H1 (cell line): Measurements from ENCODE around the gene KRT7. TPM values are rescaled to one million over a fixed set of nuclear protein-coding genes. Genes with fewer than 3 reads are reported as not detected.

Experiments
- CTCF ChIA-PET: fragments of 300-600 bp; sonication (Branson Sonifier 250); formaldehyde crosslinking; loops from one replicate; lab custom pipeline; 2021; ENCODE audit not compliant: partially characterized antibody; lab: Charles Lee
- POLR2A ChIA-PET: fragments of 300-600 bp; sonication (Branson Sonifier 250); formaldehyde crosslinking; loops from one replicate; lab custom pipeline; 2021; ENCODE audit warnings: inconsistent platforms; ENCODE audit not compliant: partially characterized antibody; lab: Charles Lee
- DNase-seq, 2 experiments: peaks; one replicate each; pipeline versions ENCODE4 v3.0.0 to v3.0.0-alpha.2; 2010 to 2022; ENCODE audit warnings: low spot score in 2 of 2, low read depth in 1 of 2, mixed read lengths in 1 of 2
- FAIRE-seq: peaks from 2 replicates; lab custom pipeline; 2011; peaks lifted over from hg19 to GRCh38; lab: Jason Lieb, UNC
- H2AFZ ChIP-seq: 2 replicates; pipeline ENCODE4 v1.8.1; 2012; ENCODE audit warnings: low read length, inconsistent platforms
- H2AK5ac ChIP-seq: 2 replicates; pipeline ENCODE4 v1.6.1; 2013; ENCODE audit warnings: low read depth, low read length
- H2BK120ac ChIP-seq: replicated peaks from 2 replicates; pipeline ENCODE3; 2013; ENCODE audit warnings: low read depth, low read length, inconsistent platforms
- H2BK12ac ChIP-seq: 2 replicates; pipeline ENCODE4 v1.6.1; 2013; ENCODE audit warnings: low read depth, low read length
- H2BK15ac ChIP-seq: 2 replicates; pipeline ENCODE4 v1.6.1; 2013; ENCODE audit warnings: low read length
- H2BK20ac ChIP-seq: 2 replicates; pipeline ENCODE4 v1.6.1; 2013; ENCODE audit warnings: low read length
- H2BK5ac ChIP-seq: 2 replicates; pipeline ENCODE4 v1.6.1; 2013; ENCODE audit warnings: low read depth, low read length
- H3K14ac ChIP-seq: 2 replicates; pipeline ENCODE4 v1.6.1; 2013; ENCODE audit warnings: inconsistent platforms; ENCODE audit not compliant: insufficient read length
- H3K18ac ChIP-seq: 2 replicates; pipeline ENCODE4 v1.6.1; 2013; ENCODE audit warnings: low read length; ENCODE audit errors: extremely low read depth
- H3K23ac ChIP-seq: 2 replicates; pipeline ENCODE4 v1.6.1; 2013; ENCODE audit warnings: inconsistent platforms; ENCODE audit not compliant: insufficient read length
- H3K23me2 ChIP-seq: 2 replicates; pipeline ENCODE4 v1.6.1; 2013; ENCODE audit warnings: low read depth, low read length
- H3K27ac ChIP-seq: 2 replicates; pipeline ENCODE4 v1.6.1; 2011; ENCODE audit warnings: low read depth, low read length, inconsistent platforms
- H3K27me3 ChIP-seq, 4 experiments: replicated peaks in 1 of 4; 1 replicate in 1 of 4; 2 replicates in 3 of 4; pipeline versions ENCODE4 v1.6.1 to v1.8.1; 2011 to 2013; ENCODE audit warnings: low read length in 3 of 4, mild to moderate bottlenecking in 3 of 4, inconsistent platforms in 2 of 4, mixed read lengths in 2 of 4, moderate library complexity in 1 of 4; ENCODE audit not compliant: control insufficient read depth in 3 of 4, insufficient read depth in 3 of 4; ENCODE audit errors: extremely low read depth in 1 of 4
- H3K36me3 ChIP-seq, 4 experiments: 2 replicates each; pipeline versions ENCODE4 v1.6.1 to v1.8.1; 2011 to 2013; ENCODE audit warnings: mild to moderate bottlenecking in 4 of 4, low read length in 3 of 4, moderate library complexity in 2 of 4, control low read depth in 1 of 4, inconsistent platforms in 1 of 4; ENCODE audit not compliant: insufficient read depth in 4 of 4, control insufficient read depth in 2 of 4
- H3K4ac ChIP-seq: replicated peaks from 2 replicates; pipeline ENCODE3; 2013; ENCODE audit warnings: low read length, low read depth, mixed read lengths, inconsistent platforms; ENCODE audit not compliant: insufficient read length
- H3K4me1 ChIP-seq, 4 experiments: replicated peaks in 1 of 4; 1 replicate in 1 of 4; 2 replicates in 3 of 4; pipeline versions ENCODE4 v1.6.1 to v1.8.1; 2011 to 2013; ENCODE audit warnings: low read length in 3 of 4, inconsistent platforms in 2 of 4, mixed read lengths in 1 of 4; ENCODE audit not compliant: insufficient read depth in 4 of 4, control insufficient read depth in 3 of 4
- H3K4me2 ChIP-seq, 2 experiments: 2 replicates each; pipeline versions ENCODE4 v1.6.1 to v1.8.1; 2011 to 2013; ENCODE audit warnings: low read depth in 2 of 2, low read length in 2 of 2, control low read depth in 1 of 2, inconsistent platforms in 1 of 2, mild to moderate bottlenecking in 1 of 2; ENCODE audit not compliant: insufficient read depth in 1 of 2
- H3K4me3 ChIP-seq, 4 experiments: fragments of 200-600, 300-600 bp in 1 of 4; sonication (generic), shearing (Covaris generic), sonication (Bioruptor Twin) in 1 of 4; 2 replicates each; pipeline versions ENCODE4 v1.5.1 to v1.8.1; 2011 to 2016; ENCODE audit warnings: low read length in 4 of 4, low read depth in 3 of 4, control low read depth in 2 of 4, inconsistent platforms in 2 of 4, mild to moderate bottlenecking in 2 of 4, mixed read lengths in 1 of 4, moderate library complexity in 1 of 4; ENCODE audit not compliant: insufficient read depth in 2 of 4; ENCODE audit errors: extremely low read depth in 1 of 4
- H3K56ac ChIP-seq: replicated peaks from 2 replicates; pipeline ENCODE3; 2013; ENCODE audit warnings: low read depth, mild to moderate bottlenecking, mixed read lengths, low read length, inconsistent platforms; ENCODE audit not compliant: insufficient read length
- H3K79me1 ChIP-seq: 2 replicates; pipeline ENCODE4 v1.6.1; 2013; ENCODE audit warnings: low read depth, low read length, control low read depth
- H3K79me2 ChIP-seq, 2 experiments: 2 replicates each; pipeline versions ENCODE4 v1.6.1 to v1.8.1; 2012 to 2013; ENCODE audit warnings: low read length in 2 of 2, mild to moderate bottlenecking in 2 of 2, inconsistent platforms in 1 of 2; ENCODE audit not compliant: insufficient read depth in 2 of 2, control insufficient read depth in 1 of 2
- H3K9ac ChIP-seq, 4 experiments: replicated peaks in 1 of 4; 1 replicate in 1 of 4; 2 replicates in 3 of 4; pipeline versions ENCODE4 v1.6.1 to v1.8.1; 2011 to 2013; ENCODE audit warnings: low read depth in 3 of 4, low read length in 3 of 4, control low read depth in 2 of 4, mild to moderate bottlenecking in 2 of 4, moderate library complexity in 2 of 4, inconsistent platforms in 1 of 4; ENCODE audit errors: extremely low read depth in 1 of 4
- H3K9me3 ChIP-seq, 2 experiments: 2 replicates each; pipeline versions ENCODE4 v1.6.1 to v1.8.1; 2012 to 2013; ENCODE audit warnings: mild to moderate bottlenecking in 2 of 2, moderate library complexity in 2 of 2, control low read depth in 1 of 2, inconsistent platforms in 1 of 2, low read depth in 1 of 2, low read length in 1 of 2, mixed read lengths in 1 of 2; ENCODE audit not compliant: insufficient read depth in 2 of 2
- H4K20me1 ChIP-seq, 2 experiments: replicated peaks in 1 of 2; 2 replicates each; pipeline versions ENCODE3 to v1.8.1; 2011 to 2013; ENCODE audit warnings: inconsistent platforms in 2 of 2, low read length in 2 of 2, mild to moderate bottlenecking in 1 of 2; ENCODE audit not compliant: insufficient read depth in 2 of 2, control insufficient read depth in 1 of 2
- H4K5ac ChIP-seq: 2 replicates; pipeline ENCODE4 v1.6.1; 2013; ENCODE audit warnings: low read length, low read depth, mixed read lengths, inconsistent platforms; ENCODE audit not compliant: insufficient read length
- H4K8ac ChIP-seq: 2 replicates; pipeline ENCODE4 v1.8.0; 2013; ENCODE audit warnings: mild to moderate bottlenecking, moderate library complexity, low read length, inconsistent platforms; ENCODE audit not compliant: insufficient read depth; ENCODE audit errors: extremely low read depth
- H4K91ac ChIP-seq: replicated peaks from 2 replicates; pipeline ENCODE3; 2013; ENCODE audit warnings: low read length, mixed read lengths, inconsistent platforms; ENCODE audit not compliant: insufficient read length
- NRF1 ChIP-seq: IDR thresholded peaks from 2 replicates; pipeline ENCODE4 v1.6.1; 2011; ENCODE audit warnings: mild to moderate bottlenecking, low read depth, low read length, improper control_type of control experiment
- WGBS, 2 experiments: shearing (Covaris generic) in 1 of 2; methylation state at CpG; one replicate each; pipeline versions ENCODE4 v1.1.6 to v1.1.7; 2013 to 2015; ENCODE audit warnings: low lambda C conversion rate in 2 of 2, mixed read lengths in 2 of 2, inconsistent platforms in 1 of 2, low coverage in 1 of 2, missing lambda C conversion rate in 1 of 2; ENCODE audit not compliant: insufficient replicate concordance in 2 of 2, insufficient coverage in 1 of 2, insufficient read length in 1 of 2; ENCODE audit errors: extremely low coverage in 1 of 2, missing lambda C conversion rate in 1 of 2; 5-methylcytosine and 5-hydroxymethylcytosine counted together
- polyA plus RNA-seq, 7 experiments: library from polyadenylated mRNA; depleted of rRNA in 3 of 7; stranded (reverse) in 5 of 7; unstranded in 2 of 7; fragments of >200 nt in 5 of 7; fragments of 200-250 nt in 2 of 7; gene quantifications; 1 replicate in 5 of 7; 2 replicates in 1 of 7; 4 replicates in 1 of 7; pipeline versions ENCODE4 v1.2.1 to v1.2.3, GENCODE V29; 2011 to 2013; ENCODE audit warnings: missing spikeins in 2 of 7, mixed read lengths in 2 of 7
- total RNA-seq: library from RNA; stranded (reverse); fragmentation: NEBNext Ultra II Directional; extraction: Animal tissue kit (Norgen Biotek cat#: 25700); gene quantifications from 2 replicates; pipeline ENCODE4 v1.2.1, GENCODE V29; 2021

Gene KRT7
- total and polyA plus RNA-seq, 2 of the 8 experiments (the other 6 are each of a cell fraction or from before 2014, with no cell fraction given), result 13.2 to 19.0 TPM

DNA sequence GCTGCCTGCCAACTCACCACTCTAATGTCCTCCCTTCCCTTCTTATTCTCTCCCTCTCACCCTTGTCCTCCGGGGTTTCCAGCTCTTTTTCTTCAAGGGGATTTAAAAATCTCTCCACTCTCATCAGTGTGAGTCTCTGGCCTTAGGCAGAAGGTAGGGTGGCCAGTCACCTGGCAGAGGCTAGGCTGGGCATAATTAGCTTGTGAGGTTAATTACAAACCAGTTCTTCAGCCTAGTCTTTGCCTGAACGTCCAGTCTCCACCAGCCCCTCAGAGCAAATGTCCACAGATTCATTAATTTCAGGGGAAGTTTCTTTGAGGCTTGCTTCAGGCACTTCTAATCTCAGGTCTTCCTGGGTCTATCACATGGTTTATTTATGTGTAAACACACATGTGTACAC lies 6.7 kb downstream of the KRT7 start:
- Histone ChIP-seq H3K79me2 (no peaks in the 10 kb centered on the region), H3K23me2 (no peaks in the 10 kb centered on the region; the same call in 1 of the 2 replicates), H4K5ac (no peak overlapping the region), H3K9ac (no peak overlapping the region), H3K4me1 (peaks cover 6 to 19% (median 14%) of the 10 kb centered on the region in 4 experiments), H3K14ac (no peak overlapping the region), H3K4me3 (no peak overlapping the region), H2BK120ac (no peak overlapping the region), H3K18ac (no peak overlapping the region), H4K20me1 (no peaks in the 10 kb centered on the region), H3K27me3 (peaks cover 0 to 10% (median 3%) of the 10 kb centered on the region in 4 experiments; a peak in 4 of 7 replicates), H2BK5ac (no peak overlapping the region), H3K27ac (no peak overlapping the region), H2AFZ (no peak overlapping the region), H3K56ac (no peak overlapping the region), H4K91ac (no peak overlapping the region), H3K23ac (no peak overlapping the region), H2BK15ac (no peak overlapping the region), H3K36me3 (no peaks in the 10 kb centered on the region; a peak in 1 of 8 replicates), H4K8ac (no peak overlapping the region), H2BK20ac (no peak overlapping the region), H3K4me2 (no peak overlapping the region), H2AK5ac (no peak overlapping the region), H3K9me3 (no peaks in the 10 kb centered on the region), H3K79me1 (no peaks in the 10 kb centered on the region), H3K4ac (no peak overlapping the region), H2BK12ac (no peak overlapping the region)
- 87% methylated on average over 2 of the region's 2 CpGs; no CpG with 5 or more reads in 1 of the 2 experiments for WGBS, 2 experiments
- FAIRE-seq (no peak), DNase-seq (no peak)
- ChIA-PET CTCF (interaction anchor here (0.8 to 17.6 kb wide), 6 partner anchors 13 to 91 kb away, joined by 3 to 151 read pairs (median 4); no protein-coding TSS in a partner anchor), POLR2A (no interaction called here)
- no peak for TF ChIP-seq NRF1
